ENCODE results near the gene AK8. TPM values are rescaled to one million over a fixed set of nuclear protein-coding genes. Genes with fewer than 3 reads are reported as not detected.

Gene AK8
- total RNA-seq, 1 experiment from 2014 or later: 2.5 TPM

DNA sequence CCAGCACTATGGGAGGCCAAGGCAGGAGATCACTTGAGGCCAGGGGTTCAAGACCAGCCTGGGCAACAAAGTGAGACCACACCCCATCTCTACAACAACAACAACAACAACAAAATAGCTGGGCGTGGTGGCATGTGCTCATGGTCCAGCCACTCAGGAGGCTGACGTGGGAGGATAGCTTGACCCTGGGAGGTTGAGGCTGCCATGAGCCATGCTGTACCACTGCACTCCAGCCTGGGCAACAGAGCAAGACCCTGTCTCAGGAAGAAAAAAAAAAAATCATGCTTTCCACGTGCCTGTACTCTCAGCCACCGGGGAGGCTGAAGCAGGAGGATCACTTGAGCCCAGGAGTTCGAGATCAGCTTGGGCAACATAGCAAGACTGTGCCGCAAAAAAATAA, 36.8 kb upstream of the AK8 start:
- no peaks in the 10 kb centered on the region for H3K79me2 ChIP-seq (ENCODE audit: insufficient read depth, low read length)
- intact Hi-C loops (cut with micrococcal nuclease): no loop called here
- H4K20me1 ChIP-seq (ENCODE audit: insufficient read depth): no peaks in the 10 kb centered on the region
- H3K9me2 ChIP-seq (ENCODE audit: insufficient read depth): no peaks in the 10 kb centered on the region
- H3K4me2 ChIP-seq (ENCODE audit: low read length): no peak overlapping the region
- H3K9ac ChIP-seq (ENCODE audit: low read length): no peak overlapping the region
- CTCF ChIA-PET: interaction anchor here (0.8 kb wide), 1 partner anchor 13 kb away, joined by 3 read pairs; no protein-coding TSS in a partner anchor
- RAD21 ChIA-PET (ENCODE audit: low non-redundant PET in 1 of 2, low total read pairs in 2 of 2, uncharacterized antibody in 2 of 2, unreplicated experiment in 2 of 2): no interaction called here
- TF ChIP-seq ZNF274 (IDR thresholded peaks at IDR 0.05; ENCODE audit: low read depth, low read length): no peak
- TF ChIP-seq POLR2AphosphoS5 (IDR thresholded peaks at IDR 0.05; ENCODE audit: low read depth, low read length): no peak
- no peak for TF ChIP-seq SRF (IDR thresholded peaks at IDR 0.05; ENCODE audit: low read depth)
- TF ChIP-seq, protein P1, sequence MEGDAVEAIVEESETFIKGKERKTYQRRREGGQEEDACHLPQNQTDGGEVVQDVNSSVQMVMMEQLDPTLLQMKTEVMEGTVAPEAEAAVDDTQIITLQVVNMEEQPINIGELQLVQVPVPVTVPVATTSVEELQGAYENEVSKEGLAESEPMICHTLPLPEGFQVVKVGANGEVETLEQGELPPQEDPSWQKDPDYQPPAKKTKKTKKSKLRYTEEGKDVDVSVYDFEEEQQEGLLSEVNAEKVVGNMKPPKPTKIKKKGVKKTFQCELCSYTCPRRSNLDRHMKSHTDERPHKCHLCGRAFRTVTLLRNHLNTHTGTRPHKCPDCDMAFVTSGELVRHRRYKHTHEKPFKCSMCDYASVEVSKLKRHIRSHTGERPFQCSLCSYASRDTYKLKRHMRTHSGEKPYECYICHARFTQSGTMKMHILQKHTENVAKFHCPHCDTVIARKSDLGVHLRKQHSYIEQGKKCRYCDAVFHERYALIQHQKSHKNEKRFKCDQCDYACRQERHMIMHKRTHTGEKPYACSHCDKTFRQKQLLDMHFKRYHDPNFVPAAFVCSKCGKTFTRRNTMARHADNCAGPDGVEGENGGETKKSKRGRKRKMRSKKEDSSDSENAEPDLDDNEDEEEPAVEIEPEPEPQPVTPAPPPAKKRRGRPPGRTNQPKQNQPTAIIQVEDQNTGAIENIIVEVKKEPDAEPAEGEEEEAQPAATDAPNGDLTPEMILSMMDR (IDR thresholded peaks at IDR 0.05 in 2 of 3, conservative IDR thresholded peaks at IDR 0.05 in 1 of 3; ENCODE audit: borderline replicate concordance in 1 of 3, insufficient read depth in 1 of 3, low read depth in 2 of 3, low read length in 2 of 3): no peak
- TF ChIP-seq TCF7L2 (IDR thresholded peaks at IDR 0.05; ENCODE audit: borderline replicate concordance, extremely low read depth, insufficient read depth, insufficient read length): no peak
- no peak for TF ChIP-seq CBX3 (IDR thresholded peaks at IDR 0.05; ENCODE audit: low read depth)
- no peak for TF ChIP-seq EZH2 (IDR thresholded peaks at IDR 0.05)
- no peak for TF ChIP-seq POLR2A (IDR thresholded peaks at IDR 0.05; ENCODE audit: borderline replicate concordance, extremely low read depth, insufficient read depth, insufficient read length)
- TF ChIP-seq RAD21 (IDR thresholded peaks at IDR 0.05; ENCODE audit: low read depth): no peak
- TF ChIP-seq, protein P2, sequence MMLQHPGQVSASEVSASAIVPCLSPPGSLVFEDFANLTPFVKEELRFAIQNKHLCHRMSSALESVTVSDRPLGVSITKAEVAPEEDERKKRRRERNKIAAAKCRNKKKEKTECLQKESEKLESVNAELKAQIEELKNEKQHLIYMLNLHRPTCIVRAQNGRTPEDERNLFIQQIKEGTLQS (IDR thresholded peaks at IDR 0.05): no peak
- no peak for TF ChIP-seq EZH2phosphoT487 (IDR thresholded peaks at IDR 0.05; ENCODE audit: borderline replicate concordance)
- TF ChIP-seq, protein P3, sequence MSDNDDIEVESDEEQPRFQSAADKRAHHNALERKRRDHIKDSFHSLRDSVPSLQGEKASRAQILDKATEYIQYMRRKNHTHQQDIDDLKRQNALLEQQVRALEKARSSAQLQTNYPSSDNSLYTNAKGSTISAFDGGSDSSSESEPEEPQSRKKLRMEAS (IDR thresholded peaks at IDR 0.05): no peak
- TF ChIP-seq, protein P4, sequence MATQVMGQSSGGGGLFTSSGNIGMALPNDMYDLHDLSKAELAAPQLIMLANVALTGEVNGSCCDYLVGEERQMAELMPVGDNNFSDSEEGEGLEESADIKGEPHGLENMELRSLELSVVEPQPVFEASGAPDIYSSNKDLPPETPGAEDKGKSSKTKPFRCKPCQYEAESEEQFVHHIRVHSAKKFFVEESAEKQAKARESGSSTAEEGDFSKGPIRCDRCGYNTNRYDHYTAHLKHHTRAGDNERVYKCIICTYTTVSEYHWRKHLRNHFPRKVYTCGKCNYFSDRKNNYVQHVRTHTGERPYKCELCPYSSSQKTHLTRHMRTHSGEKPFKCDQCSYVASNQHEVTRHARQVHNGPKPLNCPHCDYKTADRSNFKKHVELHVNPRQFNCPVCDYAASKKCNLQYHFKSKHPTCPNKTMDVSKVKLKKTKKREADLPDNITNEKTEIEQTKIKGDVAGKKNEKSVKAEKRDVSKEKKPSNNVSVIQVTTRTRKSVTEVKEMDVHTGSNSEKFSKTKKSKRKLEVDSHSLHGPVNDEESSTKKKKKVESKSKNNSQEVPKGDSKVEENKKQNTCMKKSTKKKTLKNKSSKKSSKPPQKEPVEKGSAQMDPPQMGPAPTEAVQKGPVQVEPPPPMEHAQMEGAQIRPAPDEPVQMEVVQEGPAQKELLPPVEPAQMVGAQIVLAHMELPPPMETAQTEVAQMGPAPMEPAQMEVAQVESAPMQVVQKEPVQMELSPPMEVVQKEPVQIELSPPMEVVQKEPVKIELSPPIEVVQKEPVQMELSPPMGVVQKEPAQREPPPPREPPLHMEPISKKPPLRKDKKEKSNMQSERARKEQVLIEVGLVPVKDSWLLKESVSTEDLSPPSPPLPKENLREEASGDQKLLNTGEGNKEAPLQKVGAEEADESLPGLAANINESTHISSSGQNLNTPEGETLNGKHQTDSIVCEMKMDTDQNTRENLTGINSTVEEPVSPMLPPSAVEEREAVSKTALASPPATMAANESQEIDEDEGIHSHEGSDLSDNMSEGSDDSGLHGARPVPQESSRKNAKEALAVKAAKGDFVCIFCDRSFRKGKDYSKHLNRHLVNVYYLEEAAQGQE (IDR thresholded peaks at IDR 0.05; ENCODE audit: low read depth): no peak
- TF ChIP-seq EGR1 (IDR thresholded peaks at IDR 0.05; ENCODE audit: low read depth): no peak
- TF ChIP-seq YY1 (IDR thresholded peaks at IDR 0.05; ENCODE audit: extremely low read depth, insufficient replicate concordance, low read depth, low read length): no peak
- H3K27ac ChIP-seq (ENCODE audit: low read depth, low read length): no peak overlapping the region
- no TSS peak for BruUV-seq (replicated peaks)
- POLR2A ChIA-PET: no interaction called here
- peaks cover 12 to 14% of the 10 kb centered on the region in 2 experiments; a peak in 2 of 4 replicates for H3K36me3 ChIP-seq (ENCODE audit: control insufficient read depth in 1 of 2, insufficient read depth in 2 of 2, low read length in 2 of 2)
- H3K9me3 ChIP-seq (ENCODE audit: control insufficient read depth in 1 of 2, insufficient read depth in 1 of 2, low read depth in 1 of 2, low read length in 2 of 2): no peaks in the 10 kb centered on the region
- H2AFZ ChIP-seq (ENCODE audit: low read depth, low read length, poor library complexity, severe bottlenecking): no peak overlapping the region
- H3K4me1 ChIP-seq (ENCODE audit: control insufficient read depth in 1 of 2, insufficient read depth in 2 of 2, low read length in 2 of 2): no peaks in the 10 kb centered on the region
- DNase-seq (ENCODE audit: low read depth, low spot score) (no peak), ATAC-seq (no peak)
- no peak overlapping the region for H3K4me3 ChIP-seq (replicated peaks in 1 of 2; ENCODE audit: low read depth in 1 of 2, low read length in 2 of 2)
- H3K27me3 ChIP-seq (ENCODE audit: insufficient read depth, low read length): no peaks in the 10 kb centered on the region
